ENCODE results near the gene PGAP2.
"Not testable (repeated sequence)": the region's sequence is repeated elsewhere in the genome, so short reads cannot be mapped to it uniquely, and the experiment has no call there.

Gene PGAP2

GRCh38 chr11:3854977-3855807 is 46.8 kb downstream of the PGAP2 start, which contains the start of gene STIM1:
Gene STIM1 (plus strand): TSS chr11:3855664. CDS start chr11:3856271, 607 bp downstream.
- DNase-seq (ENCODE audit: low read depth), result peak; percentile 98
- peak; percentile 87 for TF ChIP-seq CTCF (IDR thresholded peaks at IDR 0.05; ENCODE audit: insufficient read depth, low read depth, low read length, missing control alignments)
- peak within 1 kb of the TSS; percentile 80 for H3K4me3 ChIP-seq (ENCODE audit: low read depth, low read length)

GRCh38 chr11:3855808-3856491 is 47.6 kb downstream of the PGAP2 start:
- no peak for TF ChIP-seq CTCF (IDR thresholded peaks at IDR 0.05; ENCODE audit: insufficient read depth, low read depth, low read length, missing control alignments)
- peak; percentile 63 for DNase-seq (ENCODE audit: low read depth)
- peak overlapping the region; percentile 80 for H3K4me3 ChIP-seq (ENCODE audit: low read depth, low read length)

- peak overlapping the region; percentile 80 for H3K4me3 ChIP-seq (ENCODE audit: low read depth, low read length)
- TF ChIP-seq CTCF (IDR thresholded peaks at IDR 0.05; ENCODE audit: insufficient read depth, low read depth, low read length, missing control alignments), result no peak
- DNase-seq (ENCODE audit: low read depth), result no peak
Observed at GRCh38 chr11:3856856-3857553, 48.6 kb downstream of the PGAP2 start.

GRCh38 chr11:3857628-3858027 is 49.3 kb downstream of the PGAP2 start:
- no peak for DNase-seq (ENCODE audit: low read depth)
- no peak for TF ChIP-seq CTCF (IDR thresholded peaks at IDR 0.05; ENCODE audit: insufficient read depth, low read depth, low read length, missing control alignments)
- H3K4me3 ChIP-seq (ENCODE audit: low read depth, low read length), result peak overlapping the region; percentile 80

GRCh38 chr11:3859373-3859881 is 51.1 kb downstream of the PGAP2 start:
- DNase-seq (ENCODE audit: low read depth), result peak; percentile 81
- H3K4me3 ChIP-seq (ENCODE audit: low read depth, low read length), result peak overlapping the region; percentile 80
- no peak for TF ChIP-seq CTCF (IDR thresholded peaks at IDR 0.05; ENCODE audit: insufficient read depth, low read depth, low read length, missing control alignments)

- no peak for DNase-seq (ENCODE audit: low read depth)
- TF ChIP-seq CTCF (IDR thresholded peaks at IDR 0.05; ENCODE audit: insufficient read depth, low read depth, low read length, missing control alignments), result no peak
- H3K4me3 ChIP-seq (ENCODE audit: low read depth, low read length), result no peak overlapping the region; the same call in 1 of the 2 replicates
Observed at GRCh38 chr11:3860375-3860774, 52.0 kb downstream of the PGAP2 start.

GRCh38 chr11:3860898-3861393 is 52.6 kb downstream of the PGAP2 start:
- not testable (repeated sequence) for H3K4me3 ChIP-seq (ENCODE audit: low read depth, low read length)

More at GRCh38 chr11:3860898-3861393, 52.6 kb downstream of the PGAP2 start:
- peak; percentile 41 for DNase-seq (ENCODE audit: low read depth)
